Ascending aorta (tissue), 2 donors: ENCODE data around the gene TUBG1. TPM values are rescaled to one million over a fixed set of nuclear protein-coding genes. Genes with fewer than 3 reads are reported as not detected.

Experiments
- DNase-seq, 2 donors: peaks; one replicate each; pipeline ENCODE4 v3.0.0-alpha.2; 2019; ENCODE audit warnings: low spot score in 2 of 2
- H3K27ac ChIP-seq, 2 donors: fragments of 200-600 bp; sonication (generic); one replicate each; pipeline ENCODE4 v1.5.1; 2016 to 2017; ENCODE audit warnings: mild to moderate bottlenecking in 1 of 2
- H3K27me3 ChIP-seq: fragments of 200-600 bp; sonication (generic); one replicate; pipeline ENCODE4 v1.5.1; 2017
- H3K36me3 ChIP-seq, 2 donors: fragments of 200-600 bp; sonication (generic); one replicate each; pipeline ENCODE4 v1.5.1; 2016
- H3K4me1 ChIP-seq, 2 donors: fragments of 200-600 bp; sonication (generic); one replicate each; pipeline ENCODE4 v1.5.1; 2016 to 2017; ENCODE audit warnings: mild to moderate bottlenecking in 1 of 2
- H3K4me3 ChIP-seq, 2 donors: fragments of 200-600 bp; sonication (generic); one replicate each; pipeline ENCODE4 v1.5.1; 2016 to 2017; ENCODE audit warnings: mild to moderate bottlenecking in 1 of 2
- H3K9me3 ChIP-seq, 2 donors: fragments of 200-600 bp; sonication (generic); one replicate each; pipeline ENCODE4 v1.5.1; 2016
- CTCF ChIP-seq, 3 experiments: fragments of 200-600 bp in 2 of 3; fragments of 450-650 bp in 1 of 3; sonication (generic) in 2 of 3; IDR thresholded peaks; one replicate each; pipeline ENCODE4 v1.5.1; 2016 to 2019; ENCODE audit warnings: antibody characterized with exemption in 3 of 3, mild to moderate bottlenecking in 1 of 3, moderate library complexity in 1 of 3
- intact Hi-C: fragments of 100-400 bp; cut with DNase I; formaldehyde crosslinking; loops from one replicate; pipeline ENCODE4 v1.15.1; 2023
- total RNA-seq: library from RNA; depleted of rRNA; stranded (reverse); fragments of >200 nt; gene quantifications from one replicate; pipeline ENCODE4 v1.1.0, GENCODE V29; 2016

Gene TUBG1
- total RNA-seq, 1 donor from 2014 or later = 10.5 TPM

GRCh38 chr17:42581744-42582270, 27.7 kb upstream of the TUBG1 start:
- Histone ChIP-seq H3K36me3 (peaks cover 52 to 72% of the 10 kb centered on the region in 2 donors), H3K27me3 (no peaks in the 10 kb centered on the region), H3K4me1 (peaks cover 5 to 12% of the 10 kb centered on the region in 2 donors), H3K27ac (no peak overlapping the region), H3K4me3 (no peak overlapping the region), H3K9me3 (no peaks in the 10 kb centered on the region)
- intact Hi-C loops = no loop called here
- DNase-seq = no peak
- TF ChIP-seq CTCF (IDR thresholded peaks at IDR 0.05) = no peak

GRCh38 chr17:42584880-42585279, 24.6 kb upstream of the TUBG1 start:
- DNase-seq = no peak
- intact Hi-C loops = no loop called here

DNA sequence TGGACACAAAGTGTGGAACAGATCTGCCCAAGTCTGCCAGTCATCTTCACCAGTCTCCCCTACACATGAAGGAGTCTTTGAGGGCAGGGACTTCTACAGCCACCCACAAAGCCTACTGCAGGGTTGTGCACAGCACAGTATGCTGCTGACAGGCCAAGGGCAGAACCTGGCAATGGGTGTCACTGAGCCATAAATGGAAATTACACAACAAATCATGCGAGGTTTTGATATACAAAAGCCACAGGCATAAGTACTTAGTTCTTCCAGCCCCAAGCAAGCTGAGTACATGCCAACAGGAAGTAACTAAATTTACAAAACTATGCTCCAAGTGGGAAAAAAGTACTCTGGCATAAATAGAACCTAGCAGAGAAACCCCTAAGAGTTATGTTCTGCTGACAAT, 24.1 kb upstream of the TUBG1 start:
- H3K4me1 ChIP-seq = no peaks in the 10 kb centered on the region
- no peak overlapping the region for H3K4me3 ChIP-seq
- no peaks in the 10 kb centered on the region for H3K27me3 ChIP-seq
- DNase-seq = no peak
- peaks cover 78 to 98% of the 10 kb centered on the region in 2 donors for H3K36me3 ChIP-seq
- H3K9me3 ChIP-seq = no peaks in the 10 kb centered on the region
- no peak overlapping the region for H3K27ac ChIP-seq
- no peak for TF ChIP-seq CTCF (IDR thresholded peaks at IDR 0.05)
- intact Hi-C loops = no loop called here

More at GRCh38 chr17:42584880-42585279, 24.6 kb upstream of the TUBG1 start:
- Histone ChIP-seq H3K4me1 (no peaks in the 10 kb centered on the region), H3K27ac (no peak overlapping the region), H3K9me3 (no peaks in the 10 kb centered on the region), H3K36me3 (peaks cover 73 to 98% of the 10 kb centered on the region in 2 donors), H3K4me3 (no peak overlapping the region), H3K27me3 (no peaks in the 10 kb centered on the region)
- TF ChIP-seq CTCF (IDR thresholded peaks at IDR 0.05) = no peak

- peaks cover 80 to 94% of the 10 kb centered on the region in 2 donors for H3K36me3 ChIP-seq
- no peak for DNase-seq
- no peaks in the 10 kb centered on the region for H3K9me3 ChIP-seq
- intact Hi-C loops = no loop called here
- TF ChIP-seq CTCF (IDR thresholded peaks at IDR 0.05) = no peak
- H3K4me1 ChIP-seq = no peaks in the 10 kb centered on the region
- no peak overlapping the region for H3K4me3 ChIP-seq
- H3K27ac ChIP-seq = no peak overlapping the region
- H3K27me3 ChIP-seq = no peaks in the 10 kb centered on the region
Measured at GRCh38 chr17:42586514-42587230, 22.8 kb upstream of the TUBG1 start.

GRCh38 chr17:42590886-42591285, 18.6 kb upstream of the TUBG1 start:
- intact Hi-C loops = no loop called here
- Histone ChIP-seq H3K4me1 (no peaks in the 10 kb centered on the region), H3K36me3 (peaks cover 53 to 61% of the 10 kb centered on the region in 2 donors), H3K4me3 (no peak overlapping the region), H3K9me3 (no peaks in the 10 kb centered on the region), H3K27me3 (no peaks in the 10 kb centered on the region), H3K27ac (no peak overlapping the region)
- no peak for DNase-seq
- no peak for TF ChIP-seq CTCF (IDR thresholded peaks at IDR 0.05)
